HepG2 (cell line): ENCODE data around the gene NEU4. TPM values are rescaled to one million over a fixed set of nuclear protein-coding genes. Genes with fewer than 3 reads are reported as not detected.

Experiments
- ADNP ChIP-seq: sonication (generic); formaldehyde crosslinking; IDR thresholded peaks from 2 replicates; pipeline ENCODE4 v1.4.0; 2020; ENCODE audit warnings: missing genetic modification reagents
- ATF7 ChIP-seq, 2 experiments: fragments of 450-650 bp in 1 of 2; sonication (generic) in 1 of 2; formaldehyde crosslinking in 1 of 2; IDR thresholded peaks; 2 replicates each; pipeline versions ENCODE4 v1.4.0 to v1.6.1; 2016 to 2020; ENCODE audit warnings: antibody characterized with exemption in 1 of 2, mild to moderate bottlenecking in 1 of 2, missing genetic modification reagents in 1 of 2
- EED ChIP-seq: sonication (generic); formaldehyde crosslinking; IDR thresholded peaks from 2 replicates; pipeline ENCODE4 v1.5.0; 2020; ENCODE audit warnings: mild to moderate bottlenecking, missing genetic modification reagents
- EHMT2 ChIP-seq: fragments of 200-600 bp; sonication (generic); IDR thresholded peaks from 2 replicates; pipeline ENCODE4 v1.7.0; 2017; ENCODE audit warnings: antibody characterized with exemption, low read depth, low read length, borderline replicate concordance
- ERF ChIP-seq: IDR thresholded peaks from 2 replicates; pipeline ENCODE4 v1.6.1; 2018; ENCODE audit warnings: missing biosample characterization, missing genetic modification reagents
- KDM3A ChIP-seq: IDR thresholded peaks from 2 replicates; pipeline ENCODE4 v1.6.1; 2018; ENCODE audit warnings: low read depth, missing compliant biosample characterization
- KMT2A ChIP-seq: sonication (generic); formaldehyde crosslinking; IDR thresholded peaks from 2 replicates; pipeline ENCODE4 v1.4.0; 2020; ENCODE audit warnings: missing genetic modification reagents
- PTBP1 ChIP-seq: fragments of 200-400 bp; formaldehyde crosslinking; IDR thresholded peaks from 2 replicates; pipeline ENCODE4 v1.6.1; 2018; ENCODE audit warnings: low read length, low read depth; ENCODE audit not compliant: poor library complexity, severe bottlenecking
- RFX3 ChIP-seq: IDR thresholded peaks from 2 replicates; pipeline ENCODE4 v1.6.1; 2016; ENCODE audit warnings: missing biosample characterization, missing genetic modification reagents
- SMARCE1 ChIP-seq: fragments of 450-650 bp; IDR thresholded peaks from 2 replicates; pipeline ENCODE4 v1.6.1; 2017; ENCODE audit warnings: borderline replicate concordance
- TBL1XR1 ChIP-seq: fragments of 150-350 bp; IDR thresholded peaks from 2 replicates; pipeline ENCODE4 v1.6.1; 2014; ENCODE audit warnings: borderline replicate concordance, low read length; ENCODE audit not compliant: partially characterized antibody
- YEATS2 ChIP-seq: sonication (generic); formaldehyde crosslinking; IDR thresholded peaks from 2 replicates; pipeline ENCODE4 v1.4.0; 2020; ENCODE audit warnings: missing genetic modification reagents, borderline replicate concordance
- YEATS4 ChIP-seq: sonication (generic); formaldehyde crosslinking; IDR thresholded peaks from 2 replicates; pipeline ENCODE4 v1.4.0; 2020; ENCODE audit warnings: missing genetic modification reagents, borderline replicate concordance
- ZNF274 ChIP-seq: sonication (generic); formaldehyde crosslinking; IDR thresholded peaks from 2 replicates; pipeline ENCODE4 v1.5.1; 2020; ENCODE audit warnings: mild to moderate bottlenecking, missing genetic modification reagents
- ZNF343 ChIP-seq: sonication (generic); formaldehyde crosslinking; IDR thresholded peaks from 2 replicates; pipeline ENCODE4 v1.4.0; 2020; ENCODE audit warnings: mild to moderate bottlenecking, missing genetic modification reagents
- ZNF879 ChIP-seq: sonication (generic); formaldehyde crosslinking; IDR thresholded peaks from 2 replicates; pipeline ENCODE4 v1.8.1; 2023; ENCODE audit warnings: missing genetic modification reagents
- polyA plus RNA-seq, 8 experiments: library from polyadenylated mRNA; depleted of rRNA in 3 of 8; stranded (reverse) in 7 of 8; unstranded in 1 of 8; fragments of >200 nt; fragmentation: Illumina TruSeq in 4 of 8; extraction: Trizol in 4 of 8; gene quantifications; 2 replicates each; pipeline versions ENCODE4 v1.2.1 to v1.2.3, GENCODE V29; 2011 to 2016; ENCODE audit warnings: low read depth in 4 of 8, missing spikeins in 1 of 8, mixed read lengths in 1 of 8; ENCODE audit not compliant: insufficient read depth in 1 of 8
- total RNA-seq, 5 experiments: library from RNA; depleted of rRNA; stranded (reverse); fragments of >200 nt; fragmentation: Illumina TruSeq; extraction: Trizol; gene quantifications; 2 replicates each; pipeline ENCODE4 v1.2.3, GENCODE V29; 2016; ENCODE audit warnings: low read depth in 1 of 5
- TF ChIP-seq, protein P1 (sequence below): sonication (generic); formaldehyde crosslinking; IDR thresholded peaks from 2 replicates; pipeline ENCODE4 v1.4.0; 2020; ENCODE audit warnings: missing genetic modification reagents, borderline replicate concordance
- TF ChIP-seq, protein P2 (sequence below): sonication (generic); formaldehyde crosslinking; IDR thresholded peaks from 2 replicates; pipeline ENCODE4 v1.9.0; 2021; ENCODE audit warnings: missing genetic modification reagents, borderline replicate concordance
- TF ChIP-seq, protein P3 (sequence below): sonication (generic); formaldehyde crosslinking; IDR thresholded peaks from 2 replicates; pipeline ENCODE4 v1.5.1; 2020; ENCODE audit warnings: missing genetic modification reagents, mild to moderate bottlenecking, borderline replicate concordance
- TF ChIP-seq, protein P4 (sequence below): sonication (generic); formaldehyde crosslinking; IDR thresholded peaks from 2 replicates; pipeline ENCODE4 v1.8.1; 2023; ENCODE audit warnings: mild to moderate bottlenecking, inconsistent platforms, moderate library complexity, missing genetic modification reagents, borderline replicate concordance

The NEU4 gene
- total and polyA plus RNA-seq, 2 of the 13 experiments (the other 11 are each of a cell fraction or from before 2014, with no cell fraction given) = 53.5 to 107 TPM

DNA sequence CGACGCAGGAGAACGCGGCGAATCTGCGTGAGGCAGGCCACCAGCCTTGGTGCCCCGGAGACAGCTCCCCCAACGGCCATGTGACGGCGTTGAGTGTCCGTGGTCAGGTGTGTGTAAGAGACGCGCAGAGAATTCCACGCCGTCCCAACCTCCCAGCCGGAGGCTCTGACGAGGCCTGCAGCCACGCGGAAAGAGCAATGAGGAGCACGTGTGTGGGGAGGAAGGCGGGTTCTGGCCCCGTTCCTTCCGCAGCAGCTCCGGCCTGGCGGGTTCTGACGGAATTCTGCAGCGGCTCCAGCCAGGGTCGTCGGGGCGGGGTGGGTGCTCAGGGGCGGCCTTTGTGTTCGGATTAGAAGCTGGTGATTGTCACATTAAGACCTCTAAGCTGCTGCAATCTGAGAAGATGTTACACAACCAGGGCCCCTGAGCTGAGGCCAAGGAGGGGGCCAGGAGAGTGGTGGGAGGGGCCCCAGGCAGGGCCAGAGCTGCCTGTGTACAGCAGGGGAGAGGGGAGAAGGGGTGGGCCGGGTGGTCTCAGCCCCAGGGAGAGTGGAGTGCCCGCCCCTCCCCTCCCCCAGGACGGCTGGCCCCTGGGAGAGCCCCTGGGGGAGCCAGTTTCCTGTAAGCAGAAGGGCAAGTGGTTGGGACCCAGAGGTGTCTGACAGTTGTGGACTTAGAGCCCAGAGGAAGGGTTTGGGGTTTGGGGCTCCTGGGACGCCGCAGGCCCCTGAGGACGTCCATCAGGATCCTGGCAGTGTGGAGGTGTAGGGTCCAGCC is 37.5 kb upstream of the NEU4 start (continued):
- TF ChIP-seq ATF7 (IDR thresholded peaks at IDR 0.05) = no peak
- no peak; the same call in 1 of the 2 replicates for TF ChIP-seq ATF7 (CRISPR knock-in tag; IDR thresholded peaks at IDR 0.05)
- TF ChIP-seq SMARCE1 = no peak
- TF ChIP-seq, protein P1, sequence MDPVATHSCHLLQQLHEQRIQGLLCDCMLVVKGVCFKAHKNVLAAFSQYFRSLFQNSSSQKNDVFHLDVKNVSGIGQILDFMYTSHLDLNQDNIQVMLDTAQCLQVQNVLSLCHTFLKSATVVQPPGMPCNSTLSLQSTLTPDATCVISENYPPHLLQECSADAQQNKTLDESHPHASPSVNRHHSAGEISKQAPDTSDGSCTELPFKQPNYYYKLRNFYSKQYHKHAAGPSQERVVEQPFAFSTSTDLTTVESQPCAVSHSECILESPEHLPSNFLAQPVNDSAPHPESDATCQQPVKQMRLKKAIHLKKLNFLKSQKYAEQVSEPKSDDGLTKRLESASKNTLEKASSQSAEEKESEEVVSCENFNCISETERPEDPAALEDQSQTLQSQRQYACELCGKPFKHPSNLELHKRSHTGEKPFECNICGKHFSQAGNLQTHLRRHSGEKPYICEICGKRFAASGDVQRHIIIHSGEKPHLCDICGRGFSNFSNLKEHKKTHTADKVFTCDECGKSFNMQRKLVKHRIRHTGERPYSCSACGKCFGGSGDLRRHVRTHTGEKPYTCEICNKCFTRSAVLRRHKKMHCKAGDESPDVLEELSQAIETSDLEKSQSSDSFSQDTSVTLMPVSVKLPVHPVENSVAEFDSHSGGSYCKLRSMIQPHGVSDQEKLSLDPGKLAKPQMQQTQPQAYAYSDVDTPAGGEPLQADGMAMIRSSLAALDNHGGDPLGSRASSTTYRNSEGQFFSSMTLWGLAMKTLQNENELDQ = no peak
- TF ChIP-seq, protein P2, sequence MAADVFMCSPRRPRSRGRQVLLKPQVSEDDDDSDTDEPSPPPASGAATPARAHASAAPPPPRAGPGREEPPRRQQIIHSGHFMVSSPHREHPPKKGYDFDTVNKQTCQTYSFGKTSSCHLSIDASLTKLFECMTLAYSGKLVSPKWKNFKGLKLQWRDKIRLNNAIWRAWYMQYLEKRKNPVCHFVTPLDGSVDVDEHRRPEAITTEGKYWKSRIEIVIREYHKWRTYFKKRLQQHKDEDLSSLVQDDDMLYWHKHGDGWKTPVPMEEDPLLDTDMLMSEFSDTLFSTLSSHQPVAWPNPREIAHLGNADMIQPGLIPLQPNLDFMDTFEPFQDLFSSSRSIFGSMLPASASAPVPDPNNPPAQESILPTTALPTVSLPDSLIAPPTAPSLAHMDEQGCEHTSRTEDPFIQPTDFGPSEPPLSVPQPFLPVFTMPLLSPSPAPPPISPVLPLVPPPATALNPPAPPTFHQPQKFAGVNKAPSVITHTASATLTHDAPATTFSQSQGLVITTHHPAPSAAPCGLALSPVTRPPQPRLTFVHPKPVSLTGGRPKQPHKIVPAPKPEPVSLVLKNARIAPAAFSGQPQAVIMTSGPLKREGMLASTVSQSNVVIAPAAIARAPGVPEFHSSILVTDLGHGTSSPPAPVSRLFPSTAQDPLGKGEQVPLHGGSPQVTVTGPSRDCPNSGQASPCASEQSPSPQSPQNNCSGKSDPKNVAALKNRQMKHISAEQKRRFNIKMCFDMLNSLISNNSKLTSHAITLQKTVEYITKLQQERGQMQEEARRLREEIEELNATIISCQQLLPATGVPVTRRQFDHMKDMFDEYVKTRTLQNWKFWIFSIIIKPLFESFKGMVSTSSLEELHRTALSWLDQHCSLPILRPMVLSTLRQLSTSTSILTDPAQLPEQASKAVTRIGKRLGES (CRISPR knock-in tag) = peak; percentile 84; the same call in 1 of the 2 replicates
- no peak for TF ChIP-seq TBL1XR1
- TF ChIP-seq YEATS4 (CRISPR knock-in tag) = peak; percentile 61; the same call in 1 of the 2 replicates
- peak; percentile 97 for TF ChIP-seq ZNF879 (CRISPR knock-in tag)
- TF ChIP-seq KMT2A (CRISPR knock-in tag) = no peak
- TF ChIP-seq ZNF343 = no peak
- peak; percentile 33 for TF ChIP-seq KDM3A (CRISPR knock-in tag)
- TF ChIP-seq PTBP1 = no peak
- TF ChIP-seq ZNF274 = peak; percentile 79; the same call in 1 of the 2 replicates
- TF ChIP-seq, protein P3, sequence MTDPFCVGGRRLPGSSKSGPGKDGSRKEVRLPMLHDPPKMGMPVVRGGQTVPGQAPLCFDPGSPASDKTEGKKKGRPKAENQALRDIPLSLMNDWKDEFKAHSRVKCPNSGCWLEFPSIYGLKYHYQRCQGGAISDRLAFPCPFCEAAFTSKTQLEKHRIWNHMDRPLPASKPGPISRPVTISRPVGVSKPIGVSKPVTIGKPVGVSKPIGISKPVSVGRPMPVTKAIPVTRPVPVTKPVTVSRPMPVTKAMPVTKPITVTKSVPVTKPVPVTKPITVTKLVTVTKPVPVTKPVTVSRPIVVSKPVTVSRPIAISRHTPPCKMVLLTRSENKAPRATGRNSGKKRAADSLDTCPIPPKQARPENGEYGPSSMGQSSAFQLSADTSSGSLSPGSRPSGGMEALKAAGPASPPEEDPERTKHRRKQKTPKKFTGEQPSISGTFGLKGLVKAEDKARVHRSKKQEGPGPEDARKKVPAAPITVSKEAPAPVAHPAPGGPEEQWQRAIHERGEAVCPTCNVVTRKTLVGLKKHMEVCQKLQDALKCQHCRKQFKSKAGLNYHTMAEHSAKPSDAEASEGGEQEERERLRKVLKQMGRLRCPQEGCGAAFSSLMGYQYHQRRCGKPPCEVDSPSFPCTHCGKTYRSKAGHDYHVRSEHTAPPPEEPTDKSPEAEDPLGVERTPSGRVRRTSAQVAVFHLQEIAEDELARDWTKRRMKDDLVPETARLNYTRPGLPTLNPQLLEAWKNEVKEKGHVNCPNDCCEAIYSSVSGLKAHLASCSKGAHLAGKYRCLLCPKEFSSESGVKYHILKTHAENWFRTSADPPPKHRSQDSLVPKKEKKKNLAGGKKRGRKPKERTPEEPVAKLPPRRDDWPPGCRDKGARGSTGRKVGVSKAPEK = no peak; the same call in 1 of the 2 replicates
- TF ChIP-seq RFX3 (CRISPR knock-in tag) = no peak
- no peak for TF ChIP-seq EED (CRISPR knock-in tag)
- peak; percentile 55; the same call in 1 of the 2 replicates for TF ChIP-seq YEATS2 (CRISPR knock-in tag)
- TF ChIP-seq ERF = peak; percentile 68; the same call in 1 of the 2 replicates
- TF ChIP-seq, protein P4, sequence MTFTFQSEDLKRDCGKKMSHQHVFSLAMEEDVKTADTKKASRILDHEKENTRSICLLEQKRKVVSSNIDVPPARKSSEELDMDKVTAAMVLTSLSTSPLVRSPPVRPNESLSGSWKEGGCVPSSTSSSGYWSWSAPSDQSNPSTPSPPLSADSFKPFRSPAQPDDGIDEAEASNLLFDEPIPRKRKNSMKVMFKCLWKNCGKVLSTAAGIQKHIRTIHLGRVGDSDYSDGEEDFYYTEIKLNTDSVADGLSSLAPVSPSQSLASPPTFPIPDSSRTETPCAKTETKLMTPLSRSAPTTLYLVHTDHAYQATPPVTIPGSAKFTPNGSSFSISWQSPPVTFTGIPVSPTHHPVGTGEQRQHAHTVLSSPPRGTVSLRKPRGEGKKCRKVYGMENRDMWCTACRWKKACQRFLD = peak; percentile 98
- TF ChIP-seq EHMT2 = no peak
- no peak for TF ChIP-seq ADNP (CRISPR knock-in tag)
